Coronary artery (tissue), 2 donors: Measurements from ENCODE around the gene MEPCE.

Source experiments
- DNase-seq: peaks from one replicate; pipeline ENCODE4 v3.0.0-alpha.2; 2017; ENCODE audit warnings: low spot score
- H3K27ac ChIP-seq, 2 donors: fragments of 200-600 bp; sonication (generic); one replicate each; pipeline ENCODE4 v1.5.1; 2016 to 2019
- H3K4me3 ChIP-seq: fragments of 200-600 bp; sonication (generic); 2 replicates; pipeline ENCODE4 v1.5.1; 2016; ENCODE audit warnings: mild to moderate bottlenecking, moderate library complexity
- TF ChIP-seq, protein P1 (sequence below): fragments of 200-600 bp; sonication (generic); IDR thresholded peaks from one replicate; pipeline ENCODE4 v1.5.1; 2019; ENCODE audit warnings: antibody characterized with exemption

Gene MEPCE

GRCh38 chr7:100411101-100411500, 18.5 kb upstream of the MEPCE start:
- Histone ChIP-seq H3K27ac (no peak overlapping the region), H3K4me3 (no peak overlapping the region)
- TF ChIP-seq, protein P1, sequence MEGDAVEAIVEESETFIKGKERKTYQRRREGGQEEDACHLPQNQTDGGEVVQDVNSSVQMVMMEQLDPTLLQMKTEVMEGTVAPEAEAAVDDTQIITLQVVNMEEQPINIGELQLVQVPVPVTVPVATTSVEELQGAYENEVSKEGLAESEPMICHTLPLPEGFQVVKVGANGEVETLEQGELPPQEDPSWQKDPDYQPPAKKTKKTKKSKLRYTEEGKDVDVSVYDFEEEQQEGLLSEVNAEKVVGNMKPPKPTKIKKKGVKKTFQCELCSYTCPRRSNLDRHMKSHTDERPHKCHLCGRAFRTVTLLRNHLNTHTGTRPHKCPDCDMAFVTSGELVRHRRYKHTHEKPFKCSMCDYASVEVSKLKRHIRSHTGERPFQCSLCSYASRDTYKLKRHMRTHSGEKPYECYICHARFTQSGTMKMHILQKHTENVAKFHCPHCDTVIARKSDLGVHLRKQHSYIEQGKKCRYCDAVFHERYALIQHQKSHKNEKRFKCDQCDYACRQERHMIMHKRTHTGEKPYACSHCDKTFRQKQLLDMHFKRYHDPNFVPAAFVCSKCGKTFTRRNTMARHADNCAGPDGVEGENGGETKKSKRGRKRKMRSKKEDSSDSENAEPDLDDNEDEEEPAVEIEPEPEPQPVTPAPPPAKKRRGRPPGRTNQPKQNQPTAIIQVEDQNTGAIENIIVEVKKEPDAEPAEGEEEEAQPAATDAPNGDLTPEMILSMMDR: no peak
- DNase-seq: no peak

GRCh38 chr7:100413346-100413745, 16.3 kb upstream of the MEPCE start:
- Histone ChIP-seq H3K27ac (no peak overlapping the region), H3K4me3 (no peak overlapping the region)
- no peak for DNase-seq
- TF ChIP-seq, protein P1: no peak

DNA sequence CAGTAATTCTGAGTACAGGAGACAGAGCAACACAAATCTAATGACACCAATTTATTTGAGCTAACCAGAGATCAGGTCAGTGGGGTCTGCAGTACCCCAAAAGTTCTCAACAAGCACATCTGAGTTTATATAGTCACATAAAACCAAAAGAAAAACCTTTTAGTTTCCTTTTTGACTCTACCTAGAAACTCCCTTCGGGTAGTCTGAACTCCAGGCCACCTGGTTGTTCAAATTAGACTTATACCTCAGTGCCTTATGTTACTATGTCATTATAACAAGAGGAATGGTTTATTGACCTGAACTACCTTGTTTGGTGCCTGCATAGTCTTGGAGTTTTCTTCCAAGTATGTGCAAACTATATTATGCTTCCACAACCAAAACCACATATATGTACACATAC, 15.7 kb upstream of the MEPCE start:
- TF ChIP-seq, protein P1: no peak
- no peak for DNase-seq
- Histone ChIP-seq H3K4me3 (no peak overlapping the region), H3K27ac (no peak overlapping the region)

- Histone ChIP-seq H3K27ac (no peak overlapping the region), H3K4me3 (no peak overlapping the region)
- TF ChIP-seq, protein P1: no peak
- DNase-seq: no peak
Measured at GRCh38 chr7:100415448-100415847, 14.2 kb upstream of the MEPCE start.

DNA sequence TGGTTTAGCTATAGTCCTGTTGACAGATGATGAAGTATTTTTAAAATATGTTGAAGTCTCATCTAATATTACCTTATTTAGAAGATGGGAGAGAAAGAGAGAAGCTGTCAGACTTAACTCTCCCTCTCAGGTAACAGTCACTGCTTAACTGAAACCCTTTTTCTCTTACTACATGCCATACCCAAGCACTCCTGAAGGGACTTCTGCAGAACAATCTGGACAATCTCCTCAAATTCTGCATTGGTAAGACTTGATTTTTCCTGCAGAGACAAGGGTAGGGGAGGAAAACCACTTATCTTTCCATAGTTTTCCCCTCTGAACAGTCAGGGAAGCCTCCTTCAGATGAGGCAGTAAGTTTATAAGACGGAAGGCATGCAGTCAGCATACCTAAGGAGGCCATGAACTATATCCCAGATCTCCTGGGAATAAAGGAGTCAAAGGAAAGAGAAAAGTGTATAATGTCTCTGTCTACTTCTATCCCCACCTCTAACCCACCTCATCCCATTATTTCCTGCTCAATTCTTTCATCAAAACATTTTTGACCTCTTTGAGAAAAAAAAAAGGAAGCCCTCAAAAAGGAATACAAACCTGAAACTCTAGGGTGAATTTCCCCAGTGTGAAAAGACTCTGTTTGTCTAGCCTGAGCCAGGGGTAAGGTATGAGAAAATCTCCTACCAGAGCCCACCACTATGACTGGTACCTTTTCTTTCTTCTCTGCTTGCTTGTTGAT, 10.5 kb upstream of the MEPCE start:
- DNase-seq: no peak
- no peak overlapping the region for H3K4me3 ChIP-seq
- H3K27ac ChIP-seq: no peak overlapping the region
- TF ChIP-seq, protein P1: no peak

DNA sequence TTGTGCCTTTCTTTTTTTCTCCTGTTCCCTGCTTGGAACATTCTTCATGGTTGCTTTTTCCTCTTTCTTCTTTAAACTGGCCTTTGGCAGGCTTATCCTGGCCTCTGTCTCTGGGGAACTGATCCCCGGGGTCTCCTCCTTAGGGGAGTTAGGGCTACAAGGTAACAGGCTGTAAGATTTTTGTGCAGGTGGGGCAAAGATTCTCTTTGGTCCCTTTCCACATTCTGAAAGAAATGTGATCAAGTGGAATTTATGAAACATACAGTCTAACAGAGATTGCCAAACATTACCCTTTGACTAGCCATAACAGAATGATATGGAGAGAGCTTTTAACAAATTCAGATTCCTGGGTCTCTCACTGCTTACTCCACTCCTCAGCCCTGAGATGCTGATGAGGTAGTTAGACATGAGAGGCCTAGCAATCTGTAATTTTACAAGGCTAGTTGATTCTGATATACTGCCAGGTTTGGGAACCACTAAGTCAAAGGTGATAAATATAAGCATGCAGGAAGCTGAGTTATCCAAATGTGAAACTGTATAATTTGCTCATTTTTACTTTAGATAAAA, 9.9 kb upstream of the MEPCE start:
- TF ChIP-seq, protein P1: no peak
- no peak for DNase-seq
- H3K4me3 ChIP-seq: no peak overlapping the region
- no peak overlapping the region for H3K27ac ChIP-seq

GRCh38 chr7:100423315-100423714, 6.3 kb upstream of the MEPCE start:
- TF ChIP-seq, protein P1: no peak
- Histone ChIP-seq H3K4me3 (no peak overlapping the region), H3K27ac (no peak overlapping the region)
- DNase-seq: no peak
